Measurements from ENCODE around the gene INPP5B.
A peak's percentile ranks its signal among the peaks of the same experiment; 100 is the strongest.

INPP5B gene

DNA sequence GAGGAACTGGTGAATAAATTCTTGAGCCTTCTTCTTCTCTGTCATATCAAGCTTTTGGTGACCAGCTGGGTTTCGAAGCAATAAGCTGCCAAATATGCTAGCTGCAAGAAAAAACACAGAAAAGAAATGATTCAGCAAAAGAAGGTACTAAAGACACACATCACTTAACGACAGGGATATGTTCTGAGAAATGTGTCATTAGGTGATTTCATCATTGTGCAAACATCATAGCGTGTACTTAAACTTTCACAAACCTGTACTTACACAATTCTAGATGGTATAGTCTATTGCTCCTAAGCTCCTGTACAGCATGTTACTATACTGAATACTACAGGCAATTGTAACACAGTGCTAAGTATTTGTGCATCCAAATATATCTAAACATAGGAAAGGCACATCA lies 84.5 kb downstream of the INPP5B start:
- H3K27ac Mint-ChIP-seq: no peak overlapping the region
- no peaks in the 10 kb centered on the region for H3K9me3 Mint-ChIP-seq
- H3K4me1 Mint-ChIP-seq (ENCODE audit: low read depth): peaks cover 16% of the 10 kb centered on the region
- peaks cover 81% of the 10 kb centered on the region for H3K36me3 Mint-ChIP-seq (ENCODE audit: low read depth)
- no peak overlapping the region for H3K4me3 Mint-ChIP-seq
- intact Hi-C loops (cut with micrococcal nuclease): loop anchor here (5.0 kb wide), 1 partner anchor 265 kb away; the partner anchor contains the start of gene GNL2
- no peaks in the 10 kb centered on the region for H3K27me3 Mint-ChIP-seq

DNA sequence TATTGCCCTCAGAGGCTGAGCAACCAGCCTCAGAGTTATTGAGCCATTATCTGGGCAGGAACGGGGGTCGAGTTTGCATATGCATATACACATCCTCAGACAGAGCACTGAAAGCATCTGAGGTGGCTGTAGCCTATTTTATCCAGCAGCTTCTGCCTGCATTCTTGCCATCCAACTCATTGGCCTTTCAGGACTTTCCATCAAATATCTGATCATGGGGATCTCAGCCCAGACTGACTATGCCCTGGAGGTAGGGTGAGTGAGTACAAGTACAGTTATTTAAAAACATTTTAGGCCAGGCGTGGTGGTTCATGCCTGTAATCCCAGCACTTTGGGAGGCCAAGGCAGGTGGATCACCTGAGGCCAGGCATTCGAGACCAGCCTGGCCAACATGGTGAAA lies 85.7 kb downstream of the INPP5B start:
- H3K4me1 Mint-ChIP-seq (ENCODE audit: low read depth): peaks cover 28% of the 10 kb centered on the region
- no peak overlapping the region for H3K4me3 Mint-ChIP-seq
- H3K36me3 Mint-ChIP-seq (ENCODE audit: low read depth): peaks cover 82% of the 10 kb centered on the region
- no peaks in the 10 kb centered on the region for H3K9me3 Mint-ChIP-seq
- no peak overlapping the region for H3K27ac Mint-ChIP-seq
- intact Hi-C loops (cut with micrococcal nuclease): loop anchor here (5.0 kb wide), 1 partner anchor 264 kb away; the partner anchor contains the start of gene GNL2
- no peaks in the 10 kb centered on the region for H3K27me3 Mint-ChIP-seq

DNA sequence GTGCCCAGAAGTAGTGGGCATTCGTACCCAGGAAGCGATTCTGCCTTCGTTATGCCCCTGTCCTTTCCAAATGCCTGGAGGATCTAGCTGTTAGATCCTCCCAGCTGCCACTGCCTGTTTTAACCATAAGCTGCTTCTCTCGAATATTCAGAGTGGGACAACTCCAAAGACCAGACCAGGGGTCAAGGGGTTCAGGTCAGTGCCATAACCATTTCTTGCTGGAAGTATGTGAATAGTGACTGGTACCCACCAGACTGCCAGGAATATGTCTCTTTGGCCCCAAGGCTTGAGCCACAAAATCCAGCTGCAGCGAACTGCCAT lies 86.5 kb downstream of the INPP5B start:
- Mint-ChIP-seq H3K27me3 (no peaks in the 10 kb centered on the region), H3K4me3 (peak overlapping the region; percentile 94), H3K36me3 (ENCODE audit: low read depth) (peaks cover 79% of the 10 kb centered on the region), H3K9me3 (no peaks in the 10 kb centered on the region), H3K4me1 (ENCODE audit: low read depth) (peaks cover 30% of the 10 kb centered on the region), H3K27ac (peak overlapping the region; percentile 97)
- intact Hi-C loops (cut with micrococcal nuclease): loop anchor here (1.0 to 5.0 kb wide), 2 partner anchors 168 to 263 kb away; partner anchors contain the start of genes CDCA8 and GNL2

DNA sequence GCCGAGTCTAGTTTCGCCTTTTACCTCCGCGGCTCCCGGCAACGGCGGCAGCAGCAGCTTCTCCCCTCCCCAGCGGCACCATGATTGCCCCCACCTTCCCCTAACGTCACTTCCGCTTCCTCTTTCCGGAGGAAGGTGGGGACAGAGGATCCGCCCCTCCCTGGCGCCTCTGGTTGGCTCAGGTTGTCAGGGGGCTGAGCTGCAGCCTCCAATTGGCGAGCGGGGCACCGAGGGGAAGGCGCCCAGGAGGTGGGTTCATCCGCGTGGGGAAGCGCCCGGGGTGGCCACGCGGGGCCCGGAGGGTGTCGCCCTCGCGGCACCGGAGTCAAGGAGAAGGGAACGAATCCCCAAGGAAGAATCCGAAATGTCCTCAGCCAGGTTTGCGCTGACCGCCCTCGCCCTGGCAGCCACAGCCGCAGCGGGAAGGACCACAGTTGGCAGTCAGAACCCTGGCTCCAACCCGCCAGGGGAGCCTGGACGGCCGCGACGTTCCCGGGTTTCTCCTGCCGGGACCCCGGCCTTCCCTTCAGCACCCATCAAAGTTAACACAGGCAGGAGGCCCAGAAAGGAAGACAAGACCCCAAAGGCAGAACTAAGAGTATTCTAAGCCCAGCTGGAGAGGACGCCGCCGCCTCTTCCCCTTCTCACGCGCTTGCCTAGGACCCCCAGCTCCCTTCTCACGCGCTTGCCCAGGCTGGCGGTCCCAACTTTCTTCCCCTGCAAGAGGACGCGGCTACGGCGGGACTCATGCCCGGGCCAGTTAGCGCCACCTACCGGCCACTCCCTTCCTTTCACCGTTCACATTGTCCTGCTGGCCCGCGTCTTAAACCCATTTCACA lies 87.1 kb downstream of the INPP5B start, which contains the start of gene MTF1:
TSS of gene MTF1 (minus strand) at position 86 of the 839 bp plus-strand sequence. CDS start 1,934 bp downstream, outside the sequence.
- Mint-ChIP-seq H3K4me3 (peak within 1 kb of the TSS; percentile 94), H3K27ac (peak within 1 kb of the TSS; percentile 97), H3K27me3 (no peaks in the 10 kb centered on the region), H3K4me1 (ENCODE audit: low read depth) (peaks cover 30% of the 10 kb centered on the region), H3K9me3 (no peaks in the 10 kb centered on the region), H3K36me3 (ENCODE audit: low read depth) (peaks cover 79% of the 10 kb centered on the region)
- intact Hi-C loops (cut with micrococcal nuclease): loop anchor here (1.0 to 5.0 kb wide), 3 partner anchors 51 to 262 kb away; partner anchors contain the start of genes CDCA8, GNL2 and YRDC

DNA sequence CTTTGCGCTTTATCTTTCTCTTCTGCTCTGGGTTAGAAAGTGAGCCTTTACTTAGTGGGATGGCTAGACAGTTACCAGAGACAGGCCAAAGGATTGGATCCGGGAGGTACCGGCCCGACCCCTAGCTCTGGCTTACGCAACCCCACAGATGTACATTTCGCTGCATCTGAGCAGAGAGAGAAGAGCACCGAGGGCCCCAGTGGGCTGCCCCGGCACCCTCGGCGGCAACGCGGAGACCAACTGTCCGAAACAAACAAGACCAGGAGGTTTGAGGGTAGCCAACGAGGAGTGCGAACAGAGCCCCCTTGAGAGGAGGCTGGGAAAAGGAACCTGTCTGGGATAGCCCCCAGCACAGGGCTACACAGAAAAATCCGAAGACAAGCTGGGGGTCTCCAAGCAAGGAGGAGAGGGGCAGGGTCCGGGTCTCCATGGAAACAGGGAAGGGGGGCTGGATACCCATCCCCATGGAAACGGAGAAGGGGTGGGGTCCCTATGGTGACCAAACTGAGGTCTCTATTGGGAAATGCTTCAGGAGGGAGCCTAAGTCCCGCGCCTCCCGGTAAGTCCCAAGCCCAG lies 87.8 kb downstream of the INPP5B start:
- H3K36me3 Mint-ChIP-seq (ENCODE audit: low read depth): peaks cover 79% of the 10 kb centered on the region
- no peaks in the 10 kb centered on the region for H3K27me3 Mint-ChIP-seq
- peak overlapping the region; percentile 97 for H3K27ac Mint-ChIP-seq
- H3K4me3 Mint-ChIP-seq: peak overlapping the region; percentile 94
- no peaks in the 10 kb centered on the region for H3K9me3 Mint-ChIP-seq
- peaks cover 30% of the 10 kb centered on the region for H3K4me1 Mint-ChIP-seq (ENCODE audit: low read depth)
- intact Hi-C loops (cut with micrococcal nuclease): loop anchor here (2.0 kb wide), 1 partner anchor 50 kb away; the partner anchor contains the start of gene YRDC

DNA sequence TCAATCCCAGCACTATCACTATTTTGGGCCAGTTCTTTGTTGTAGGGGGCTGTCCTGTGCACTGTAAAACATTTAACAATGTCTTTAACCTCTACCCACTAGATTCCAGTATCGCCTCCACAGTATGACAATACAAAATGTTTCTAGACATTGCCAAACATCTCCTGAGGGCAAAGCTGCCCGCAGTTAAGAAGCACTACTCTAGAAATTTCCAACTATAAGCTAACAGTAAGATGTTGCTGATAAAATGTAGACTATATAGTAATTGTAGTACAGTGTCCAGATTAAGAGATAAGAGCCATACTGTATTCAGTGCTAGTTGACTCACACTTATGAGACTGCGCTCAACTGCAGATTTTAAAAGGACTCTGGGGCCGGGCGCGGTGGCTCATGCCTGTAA lies 92.4 kb downstream of the INPP5B start:
- Mint-ChIP-seq H3K4me3 (no peak overlapping the region), H3K27ac (peak overlapping the region; percentile 34)
- intact Hi-C loops (cut with micrococcal nuclease): no loop called here

DNA sequence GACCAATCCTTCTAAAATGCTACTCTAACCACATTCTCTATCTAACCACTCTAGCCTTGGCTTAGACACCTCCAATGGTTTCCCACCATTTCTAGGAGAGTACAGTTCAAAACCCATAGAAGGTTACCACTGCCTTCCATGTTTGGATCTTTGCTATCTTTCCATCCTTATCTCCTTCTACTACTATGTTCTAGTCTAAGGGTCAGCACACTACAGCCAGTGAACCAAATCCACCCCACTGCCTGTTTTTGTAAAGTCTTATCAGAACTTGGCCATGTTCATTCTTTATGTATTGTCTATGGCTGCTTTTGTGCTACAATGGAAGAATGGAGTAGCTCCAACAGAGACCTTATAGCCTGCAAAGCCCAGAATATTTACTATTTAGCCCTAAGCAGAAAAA lies 93.7 kb downstream of the INPP5B start:
- Mint-ChIP-seq H3K27ac (no peak overlapping the region), H3K27me3 (no peaks in the 10 kb centered on the region), H3K4me1 (ENCODE audit: low read depth) (peaks cover 18% of the 10 kb centered on the region), H3K4me3 (no peak overlapping the region), H3K36me3 (ENCODE audit: low read depth) (peaks cover 54% of the 10 kb centered on the region), H3K9me3 (no peaks in the 10 kb centered on the region)
- intact Hi-C loops (cut with micrococcal nuclease): no loop called here

More for the DNA sequence above, 92.4 kb downstream of the INPP5B start:
- peaks cover 24% of the 10 kb centered on the region for H3K4me1 Mint-ChIP-seq (ENCODE audit: low read depth)
- H3K9me3 Mint-ChIP-seq: no peaks in the 10 kb centered on the region
- peaks cover 58% of the 10 kb centered on the region for H3K36me3 Mint-ChIP-seq (ENCODE audit: low read depth)
- H3K27me3 Mint-ChIP-seq: no peaks in the 10 kb centered on the region

DNA sequence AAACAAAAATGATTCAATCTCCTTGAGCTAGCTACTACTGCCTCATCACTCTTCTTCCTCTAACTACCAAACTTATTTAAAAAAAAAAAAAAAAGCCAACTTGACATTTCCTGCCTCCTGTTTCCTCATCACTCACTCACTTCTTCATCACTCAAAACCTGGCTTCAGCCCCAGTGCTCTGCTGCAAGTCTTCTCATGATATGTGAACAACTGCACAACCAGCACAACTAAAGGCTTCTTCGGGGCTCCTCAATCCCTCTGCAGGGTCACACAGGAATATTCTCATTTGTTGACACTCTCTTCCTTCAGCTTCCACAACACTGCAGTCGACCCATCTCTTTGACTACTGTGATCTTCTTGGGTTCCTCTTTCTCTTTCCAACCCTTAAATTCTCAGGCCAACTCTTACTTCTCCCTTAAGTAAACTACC lies 95.1 kb downstream of the INPP5B start:
- intact Hi-C loops (cut with micrococcal nuclease): no loop called here
- H3K4me1 Mint-ChIP-seq (ENCODE audit: low read depth): peaks cover 17% of the 10 kb centered on the region
- H3K36me3 Mint-ChIP-seq (ENCODE audit: low read depth): peaks cover 47% of the 10 kb centered on the region
- H3K27me3 Mint-ChIP-seq: no peaks in the 10 kb centered on the region
- H3K27ac Mint-ChIP-seq: no peak overlapping the region
- no peaks in the 10 kb centered on the region for H3K9me3 Mint-ChIP-seq
- no peak overlapping the region for H3K4me3 Mint-ChIP-seq

DNA sequence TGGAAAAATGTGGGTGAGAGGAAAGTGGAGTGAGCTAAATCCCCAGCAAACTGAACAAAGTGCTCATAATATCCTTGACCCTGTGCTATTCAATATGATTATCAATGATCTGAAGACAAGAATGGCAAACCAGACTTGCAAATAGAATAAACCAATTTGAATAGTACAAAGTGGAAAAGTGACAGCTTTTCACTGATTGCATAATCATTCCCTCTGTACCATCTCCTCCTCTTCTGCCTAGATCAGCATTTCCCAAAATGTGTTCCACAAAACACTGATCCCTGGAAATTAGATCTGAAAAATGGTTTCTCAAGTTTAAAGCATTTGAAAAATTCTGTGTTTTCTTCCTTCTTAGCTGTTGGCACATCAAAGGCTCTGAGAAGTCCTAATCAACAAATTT lies 95.6 kb downstream of the INPP5B start:
- Mint-ChIP-seq H3K4me1 (ENCODE audit: low read depth) (peaks cover 17% of the 10 kb centered on the region), H3K9me3 (no peaks in the 10 kb centered on the region), H3K4me3 (no peak overlapping the region), H3K36me3 (ENCODE audit: low read depth) (peaks cover 44% of the 10 kb centered on the region), H3K27me3 (no peaks in the 10 kb centered on the region), H3K27ac (no peak overlapping the region)
- intact Hi-C loops (cut with micrococcal nuclease): no loop called here

DNA sequence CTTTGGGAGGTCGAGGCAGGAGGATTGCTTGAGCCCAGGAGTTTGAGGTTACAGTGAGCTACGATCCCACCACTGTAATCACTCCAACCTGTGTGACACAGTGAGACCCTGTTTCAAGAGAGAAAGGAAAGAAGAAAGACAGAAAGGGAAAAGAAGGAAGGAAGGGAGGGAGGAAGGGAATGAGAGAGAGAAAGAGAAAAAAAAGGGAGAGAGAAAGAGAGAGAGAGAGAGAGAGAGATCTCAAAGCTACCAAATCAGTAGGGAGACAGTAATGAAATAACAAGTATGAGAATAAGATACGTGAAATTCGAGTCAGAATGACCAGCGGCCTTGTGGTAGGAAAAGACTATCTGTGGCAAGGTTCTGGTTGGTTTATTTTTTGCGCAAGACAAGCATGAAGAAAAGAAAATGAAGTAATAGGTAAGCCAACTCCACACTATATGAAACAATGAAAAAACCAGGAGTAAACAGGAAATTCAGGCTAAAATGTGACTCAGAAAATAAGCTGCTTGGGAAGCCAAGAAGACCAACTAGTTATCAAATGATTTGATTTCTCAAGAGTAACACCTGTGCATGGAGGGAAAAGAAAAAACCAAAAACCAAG lies 96.4 kb downstream of the INPP5B start:
- H3K9me3 Mint-ChIP-seq: no peaks in the 10 kb centered on the region
- H3K27me3 Mint-ChIP-seq: no peaks in the 10 kb centered on the region
- no peak overlapping the region for H3K4me3 Mint-ChIP-seq
- intact Hi-C loops (cut with micrococcal nuclease): no loop called here
- H3K36me3 Mint-ChIP-seq (ENCODE audit: low read depth): peaks cover 41% of the 10 kb centered on the region
- H3K27ac Mint-ChIP-seq: no peak overlapping the region
- H3K4me1 Mint-ChIP-seq (ENCODE audit: low read depth): peaks cover 21% of the 10 kb centered on the region

DNA sequence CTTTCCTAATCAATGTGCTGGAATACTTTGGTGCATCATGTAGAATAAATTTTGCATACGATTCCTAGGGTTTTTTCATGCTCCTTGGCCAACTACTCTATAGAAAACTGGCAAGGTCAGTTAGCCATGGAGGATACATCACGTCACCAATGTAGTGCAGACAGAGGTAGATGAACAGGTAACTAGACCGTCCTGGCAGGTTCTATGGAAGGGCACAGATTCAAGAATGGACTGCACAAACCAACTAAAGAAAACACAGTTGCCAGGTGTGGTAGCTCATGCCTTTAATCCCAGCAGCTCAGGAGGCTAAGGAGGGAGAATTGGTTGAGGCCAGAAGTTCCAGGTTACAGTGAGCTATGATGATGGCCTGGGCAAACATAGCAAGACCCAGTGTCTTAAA lies 97.4 kb downstream of the INPP5B start:
- Mint-ChIP-seq H3K27me3 (no peaks in the 10 kb centered on the region), H3K4me3 (no peak overlapping the region), H3K4me1 (ENCODE audit: low read depth) (peaks cover 31% of the 10 kb centered on the region), H3K9me3 (no peaks in the 10 kb centered on the region), H3K36me3 (ENCODE audit: low read depth) (peaks cover 40% of the 10 kb centered on the region), H3K27ac (no peak overlapping the region)
- intact Hi-C loops (cut with micrococcal nuclease): no loop called here

DNA sequence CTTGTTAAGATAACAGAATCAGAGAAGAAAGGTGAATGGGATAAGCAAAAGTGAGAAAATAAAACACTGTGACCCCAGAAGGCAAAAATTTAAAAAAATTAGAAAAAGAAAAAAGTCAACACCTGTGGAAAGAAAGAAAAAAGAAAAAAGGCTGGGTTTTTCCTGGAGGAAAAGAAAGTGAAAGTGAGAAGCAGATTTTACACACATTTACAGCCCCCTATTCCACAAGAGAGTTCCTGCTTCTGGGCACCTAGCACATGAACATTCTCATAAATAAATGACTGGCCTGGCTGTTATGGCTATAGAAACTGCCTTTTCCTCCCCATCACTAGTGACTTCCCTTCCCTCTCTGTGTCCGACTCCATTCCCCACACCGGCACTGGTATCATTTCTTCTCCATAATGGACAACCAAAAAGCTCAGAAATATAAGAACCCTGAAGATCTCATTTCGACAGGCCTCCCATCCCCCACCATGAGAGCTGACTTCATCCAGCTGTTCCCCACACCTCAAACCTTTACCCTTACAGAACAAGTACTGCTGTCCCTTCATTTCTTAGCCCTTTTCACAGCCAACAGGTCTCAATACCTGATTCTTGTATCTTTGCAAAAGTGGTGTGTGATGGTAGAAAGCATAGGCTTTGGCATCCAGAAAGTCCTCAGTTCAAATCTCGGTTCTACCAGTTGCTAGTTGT lies 100.1 kb downstream of the INPP5B start:
- peaks cover 55% of the 10 kb centered on the region for H3K4me1 Mint-ChIP-seq (ENCODE audit: low read depth)
- no peaks in the 10 kb centered on the region for H3K9me3 Mint-ChIP-seq
- H3K4me3 Mint-ChIP-seq: no peak overlapping the region
- H3K36me3 Mint-ChIP-seq (ENCODE audit: low read depth): peaks cover 37% of the 10 kb centered on the region
- no peak overlapping the region for H3K27ac Mint-ChIP-seq
- H3K27me3 Mint-ChIP-seq: no peaks in the 10 kb centered on the region
- intact Hi-C loops (cut with micrococcal nuclease): no loop called here

DNA sequence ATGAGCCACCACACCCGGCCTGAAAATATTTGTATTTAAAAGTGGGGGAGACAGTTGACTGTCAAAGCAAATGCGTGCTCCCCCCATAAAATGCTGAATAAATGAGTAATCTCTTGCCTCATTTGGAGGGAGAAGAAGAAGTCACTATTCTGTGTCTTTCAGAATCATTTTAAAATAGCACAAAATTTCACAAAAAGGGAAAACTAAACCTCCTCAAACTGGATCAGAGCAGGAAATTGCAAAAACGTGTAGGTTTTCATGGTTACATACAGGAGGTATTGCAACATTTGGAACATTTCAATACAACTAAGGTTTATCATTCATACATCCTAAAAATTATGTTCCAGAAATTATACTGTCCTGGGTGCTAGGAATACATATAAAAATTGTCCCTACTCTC lies 101.1 kb downstream of the INPP5B start:
- intact Hi-C loops (cut with micrococcal nuclease): no loop called here
- Mint-ChIP-seq H3K36me3 (ENCODE audit: low read depth) (peaks cover 47% of the 10 kb centered on the region), H3K9me3 (no peaks in the 10 kb centered on the region)

More for the DNA sequence above, 101.1 kb downstream of the INPP5B start:
- Mint-ChIP-seq H3K4me1 (ENCODE audit: low read depth) (peaks cover 60% of the 10 kb centered on the region), H3K4me3 (no peak overlapping the region), H3K27me3 (no peaks in the 10 kb centered on the region), H3K27ac (peak overlapping the region; percentile 62)
